PC-9 (cell line): ENCODE data around the gene CCDC69. TPM values are rescaled to one million over a fixed set of nuclear protein-coding genes. Genes with fewer than 3 reads are reported as not detected.

Experiments used
- BruUV-seq: library from RNA; stranded (reverse); fragments of 400-500 nt; replicated peaks from 2 replicates; lab custom pipeline; 2021; lab: Mats Ljungman, UMichigan
- CTCF ChIA-PET: fragments of 300-600 bp; sonication (Branson Sonifier 250); formaldehyde crosslinking; loops from one replicate; lab custom pipeline; 2022; ENCODE audit warnings: antibody characterized with exemption; lab: Charles Lee
- POLR2A ChIA-PET: fragments of 300-600 bp; sonication (Branson Sonifier 250); formaldehyde crosslinking; loops from one replicate; lab custom pipeline; 2022; ENCODE audit warnings: antibody characterized with exemption; ENCODE audit not compliant: unreplicated experiment; lab: Charles Lee
- DNase-seq, 2 experiments: peaks; one replicate each; pipeline versions ENCODE4 v3.0.0 to v3.0.0-alpha.2; 2015 to 2022; ENCODE audit warnings: mixed read lengths in 1 of 2
- H2AFZ ChIP-seq: fragments of 200-600 bp; sonication (generic); 2 replicates; pipeline ENCODE4 v1.8.1; 2017; ENCODE audit warnings: antibody characterized with exemption
- H3F3A ChIP-seq: fragments of 200-600 bp; sonication (generic); 2 replicates; pipeline ENCODE4 v1.8.1; 2017; ENCODE audit warnings: antibody characterized with exemption, mild to moderate bottlenecking, low read depth; ENCODE audit not compliant: insufficient read depth
- H3K27ac ChIP-seq: fragments of 200-600 bp; sonication (generic); 2 replicates; pipeline ENCODE4 v1.6.1; 2016; ENCODE audit warnings: mixed run types
- H3K27me3 ChIP-seq: fragments of 200-600 bp; sonication (generic); 2 replicates; pipeline ENCODE4 v1.6.1; 2016; ENCODE audit warnings: low read depth, mixed run types; ENCODE audit not compliant: insufficient read depth
- H3K36me3 ChIP-seq: fragments of 200-600 bp; sonication (generic); 2 replicates; pipeline ENCODE4 v1.6.1; 2016; ENCODE audit warnings: low read depth, mixed run types
- H3K4me1 ChIP-seq: fragments of 200-600 bp; sonication (generic); replicated peaks from 2 replicates; pipeline ENCODE4 v1.6.1; 2016; ENCODE audit warnings: mixed run types; ENCODE audit not compliant: insufficient read depth
- H3K4me2 ChIP-seq: fragments of 200-600 bp; sonication (generic); 2 replicates; pipeline ENCODE4 v1.6.1; 2017; ENCODE audit warnings: mixed run types
- H3K4me3 ChIP-seq: fragments of 200-600 bp; sonication (generic); 2 replicates; pipeline ENCODE4 v1.6.1; 2016; ENCODE audit warnings: mixed run types
- H3K79me2 ChIP-seq: fragments of 200-600 bp; sonication (generic); 2 replicates; pipeline ENCODE4 v1.6.1; 2017; ENCODE audit warnings: low read depth, mixed run types
- H3K9me2 ChIP-seq: fragments of 200-600 bp; sonication (generic); 2 replicates; pipeline ENCODE4 v1.8.1; 2017; ENCODE audit warnings: mild to moderate bottlenecking; ENCODE audit not compliant: insufficient read depth
- H3K9me3 ChIP-seq: fragments of 200-600 bp; sonication (generic); 2 replicates; pipeline ENCODE4 v1.8.1; 2016; ENCODE audit warnings: low read depth; ENCODE audit not compliant: insufficient read depth
- H4K20me1 ChIP-seq: fragments of 200-600 bp; sonication (generic); 2 replicates; pipeline ENCODE4 v1.8.1; 2017; ENCODE audit not compliant: insufficient read depth
- CTCF ChIP-seq: fragments of 200-600 bp; sonication (generic); conservative IDR thresholded peaks from 2 replicates; pipeline ENCODE4 v1.6.1; 2017; ENCODE audit warnings: mixed run types, antibody characterized with exemption, mild to moderate bottlenecking, moderate library complexity
- EZH2 ChIP-seq: fragments of 200-600 bp; sonication (generic); IDR thresholded peaks from 2 replicates; pipeline ENCODE4 v1.8.0; 2017; ENCODE audit warnings: antibody characterized with exemption, low read depth
- intact Hi-C: fragments of 100-400 bp; cut with micrococcal nuclease; formaldehyde crosslinking; loops from one replicate; pipeline ENCODE4 v1.10.0; 2022; ENCODE audit not compliant: unreplicated experiment
- total RNA-seq: library from RNA; stranded (reverse); gene quantifications from 2 replicates; pipeline ENCODE4 v1.2.3, GENCODE V29; 2021

CCDC69 gene
- total RNA-seq, 1 experiment from 2014 or later = 0.50 TPM

- intact Hi-C loops = loop anchor here (10.0 kb wide), 1 partner anchor 442 kb away; no protein-coding TSS in a partner anchor
- H3K27ac ChIP-seq = no peak overlapping the region
- no peak overlapping the region for H3K4me2 ChIP-seq
- no peaks in the 10 kb centered on the region for H3K27me3 ChIP-seq
- H3K9me3 ChIP-seq = no peaks in the 10 kb centered on the region
- no peaks in the 10 kb centered on the region for H3K36me3 ChIP-seq
- TF ChIP-seq EZH2 (no peak), CTCF (no peak)
- H3K9me2 ChIP-seq = no peaks in the 10 kb centered on the region
- no peaks in the 10 kb centered on the region for H3F3A ChIP-seq
- no peaks in the 10 kb centered on the region for H3K4me1 ChIP-seq
- CTCF ChIA-PET = no interaction called here
- POLR2A ChIA-PET = no interaction called here
- no TSS peak for BruUV-seq
- DNase-seq = no peak
- no peaks in the 10 kb centered on the region for H3K79me2 ChIP-seq
- no peak overlapping the region for H2AFZ ChIP-seq
- no peaks in the 10 kb centered on the region for H4K20me1 ChIP-seq
- no peak overlapping the region for H3K4me3 ChIP-seq
Observed at GRCh38 chr5:151167022-151167421, 56.9 kb downstream of the CCDC69 start.

- Histone ChIP-seq H3K4me2 (no peak overlapping the region), H3F3A (no peaks in the 10 kb centered on the region), H3K9me2 (no peaks in the 10 kb centered on the region), H3K4me1 (no peaks in the 10 kb centered on the region), H3K27ac (no peak overlapping the region), H2AFZ (no peak overlapping the region), H3K36me3 (no peaks in the 10 kb centered on the region), H3K79me2 (no peaks in the 10 kb centered on the region), H3K9me3 (no peaks in the 10 kb centered on the region), H3K27me3 (peaks cover 6% of the 10 kb centered on the region; the same call in 1 of the 2 replicates), H3K4me3 (no peak overlapping the region), H4K20me1 (no peaks in the 10 kb centered on the region)
- TF ChIP-seq CTCF (peak; percentile 90), EZH2 (no peak)
- ChIA-PET CTCF (interaction anchor here (0.5 to 4.0 kb wide), 7 partner anchors 39 to 1538 kb away, joined by 3 to 42 read pairs (median 6); no protein-coding TSS in a partner anchor), POLR2A (interaction anchor here (0.6 kb wide), 1 partner anchor 82 kb away, joined by 3 read pairs; no protein-coding TSS in a partner anchor)
- intact Hi-C loops = loop anchor here (1.0 to 10.0 kb wide), 8 partner anchors 39 to 602 kb away; partner anchors contain the start of gene IRGM
- BruUV-seq = no TSS peak
- peak; percentile 59 to 81 for DNase-seq
Observed at GRCh38 chr5:151164687-151165392, 59.1 kb downstream of the CCDC69 start.

GRCh38 chr5:151162776-151163175 is 61.1 kb downstream of the CCDC69 start:
- TF ChIP-seq CTCF (no peak), EZH2 (no peak)
- Histone ChIP-seq H2AFZ (no peak overlapping the region), H3K4me2 (no peak overlapping the region), H3K27me3 (peaks cover 6% of the 10 kb centered on the region; the same call in 1 of the 2 replicates), H3K9me3 (no peaks in the 10 kb centered on the region), H3K36me3 (no peaks in the 10 kb centered on the region), H3K4me1 (no peaks in the 10 kb centered on the region), H3F3A (no peaks in the 10 kb centered on the region), H3K4me3 (no peak overlapping the region), H3K27ac (no peak overlapping the region), H4K20me1 (no peaks in the 10 kb centered on the region), H3K79me2 (no peaks in the 10 kb centered on the region), H3K9me2 (no peaks in the 10 kb centered on the region)
- no peak for DNase-seq
- POLR2A ChIA-PET = no interaction called here
- CTCF ChIA-PET = interaction anchor here (0.7 to 4.0 kb wide), 3 partner anchors 37 to 111 kb away, joined by 3 to 42 read pairs (median 3); no protein-coding TSS in a partner anchor
- no TSS peak for BruUV-seq
- intact Hi-C loops = loop anchor here (10.0 kb wide), 1 partner anchor 438 kb away; no protein-coding TSS in a partner anchor
